ENCODE results near the gene NLE1. TPM values are rescaled to one million over a fixed set of nuclear protein-coding genes. Genes with fewer than 3 reads are reported as not detected.
"Not testable (repeated sequence)": the region's sequence is repeated elsewhere in the genome, so short reads cannot be mapped to it uniquely, and the experiment has no call there.

The NLE1 gene
- polyA plus RNA-seq, 2 of the 4 experiments (the other 2 are of a cell fraction): 19.3 to 29.7 TPM

DNA sequence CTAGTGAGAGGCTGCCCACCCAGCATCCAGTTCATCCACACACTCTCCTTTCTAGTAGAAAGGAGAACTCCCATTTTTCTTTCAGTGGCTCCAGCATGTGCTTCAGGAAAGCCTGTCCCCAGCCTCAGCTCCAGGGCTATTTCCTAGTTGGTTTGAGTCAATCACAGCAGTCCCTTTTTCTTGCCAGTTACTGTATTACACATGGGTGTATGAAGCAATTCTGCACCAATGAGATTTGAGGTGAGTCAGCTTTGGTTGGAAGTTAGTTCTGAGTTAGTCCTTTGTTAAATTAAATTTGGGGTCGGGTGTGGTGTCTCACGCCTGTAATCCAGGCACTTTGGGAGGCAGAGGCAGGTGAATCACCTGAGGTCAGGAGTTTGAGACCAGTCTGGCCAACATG is 47.2 kb downstream of the NLE1 start:
- Histone ChIP-seq H3K4me1 (peaks cover 14% of the 10 kb centered on the region), H3K9me3 (no peaks in the 10 kb centered on the region), H3K27ac (peak overlapping the region; percentile 29 to 61; a peak in 5 of 6 replicates), H3K4me2 (no peak overlapping the region), H3K4me3 (no peak overlapping the region)
- peak; percentile 79 to 83 for ATAC-seq
- POLR2A ChIA-PET: interaction anchor here (1.5 to 1.6 kb wide), 2 partner anchors 12 to 114 kb away, joined by 4 to 5 read pairs; no protein-coding TSS in a partner anchor
- peak in 1 of 2 experiments; percentile 72 for DNase-seq (ENCODE audit: low read depth in 1 of 2, low spot score in 1 of 2)
- TF ChIP-seq FOSL2 (IDR thresholded peaks at IDR 0.05) (0 out of 2 replicates have a peak, but pooled peaks have one; percentile 14), FOSL2 (CRISPR knock-in tag; IDR thresholded peaks at IDR 0.05) (peak; percentile 60), NR3C1 (IDR thresholded peaks at IDR 0.05) (no peak), CEBPB (IDR thresholded peaks at IDR 0.05) (peak; percentile 68 to 77; a peak in 3 of 4 replicates), FOXS1 (CRISPR knock-in tag; IDR thresholded peaks at IDR 0.05) (no peak)
- no peak for FAIRE-seq
- WGBS (ENCODE audit: missing lambda C conversion rate): 18% methylated on average over 2 of the region's 2 CpGs
- CTCF ChIA-PET: interaction anchor here (0.7 to 5.9 kb wide), 8 partner anchors 10 to 159 kb away, joined by 3 to 49 read pairs (median 4); partner anchors contain the start of gene RAD51D

DNA sequence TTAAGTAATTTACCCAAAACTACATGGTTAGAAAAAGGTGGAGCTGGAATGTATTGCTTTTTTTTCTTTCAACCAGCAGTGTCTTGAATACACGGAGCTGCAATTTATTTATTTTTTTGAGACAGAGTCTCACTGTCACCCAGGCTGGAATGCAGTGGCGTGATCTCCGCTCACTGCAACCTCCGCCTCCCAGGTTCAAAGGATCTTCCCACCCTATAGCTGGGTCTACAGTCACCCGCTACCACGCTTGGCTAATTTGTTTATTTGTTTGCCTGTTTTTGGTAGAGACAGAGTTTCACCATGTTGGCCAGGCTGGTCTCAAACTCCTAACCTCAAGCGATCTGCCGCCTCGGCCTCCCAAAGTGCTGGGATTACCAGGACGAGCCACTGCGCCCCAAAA is 51.4 kb downstream of the NLE1 start:
- not testable (repeated sequence) for H3K4me2 ChIP-seq; ATAC-seq; DNase-seq (ENCODE audit: low read depth in 1 of 2, low spot score in 1 of 2); H3K4me3 ChIP-seq; H3K9me3 ChIP-seq; FAIRE-seq
- H3K4me1 ChIP-seq: peaks cover 38% of the 10 kb centered on the region
- H3K27ac ChIP-seq: peak overlapping the region in 1 of 2 experiments; percentile 2; a peak in 1 of 6 replicates
- POLR2A ChIA-PET: interaction anchor here (0.6 to 0.9 kb wide), 2 partner anchors 30 to 152 kb away, joined by 3 read pairs; partner anchors contain the start of gene SLFN5
- WGBS (ENCODE audit: missing lambda C conversion rate): 94% methylated on average over 11 of the region's 11 CpGs
- CTCF ChIA-PET: interaction anchor here (0.8 to 4.9 kb wide), 21 partner anchors 10 to 494 kb away, joined by 3 to 60 read pairs (median 9); partner anchors contain the start of genes FNDC8, LIG3, RAD51D and RFFL

DNA sequence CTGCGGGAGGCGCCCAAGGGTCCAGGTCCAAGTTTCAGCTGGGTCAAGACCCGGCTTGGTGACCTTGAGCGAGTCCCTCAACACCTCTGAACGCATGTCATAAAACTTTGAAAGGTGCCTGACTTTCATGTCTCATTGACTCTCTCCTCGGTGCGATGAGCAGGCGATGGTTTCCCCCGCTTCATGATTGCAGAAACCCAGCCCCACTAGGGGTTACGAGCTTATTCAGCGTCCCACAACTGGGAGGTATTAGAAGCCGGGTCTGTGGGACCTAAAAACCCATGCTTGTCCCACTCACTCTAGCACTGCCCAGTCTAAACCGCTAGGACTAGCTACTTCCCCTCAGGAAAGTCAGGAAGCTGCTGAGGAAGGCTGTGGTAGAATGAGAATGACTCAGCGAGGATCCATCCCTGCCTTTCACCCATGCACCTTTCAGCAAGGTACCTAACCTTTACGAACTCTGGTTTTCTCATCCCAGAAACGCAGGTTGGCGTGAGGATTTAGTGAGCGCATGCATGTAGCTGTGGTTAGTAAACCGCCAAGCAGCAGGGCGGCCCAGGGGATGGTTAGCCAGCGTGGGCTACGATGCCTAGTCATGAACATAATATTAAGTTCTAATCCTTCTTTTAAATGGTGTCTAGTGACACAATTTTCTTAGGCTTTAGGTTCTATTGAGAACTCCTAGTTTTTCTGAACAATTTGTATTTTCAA is 52.4 kb downstream of the NLE1 start:
- peak overlapping the region; percentile 87 for H3K4me2 ChIP-seq
- H3K9me3 ChIP-seq: no peaks in the 10 kb centered on the region
- H3K4me3 ChIP-seq: peak overlapping the region; percentile 90
- ChIA-PET CTCF (interaction anchor here (0.6 to 4.9 kb wide), 39 partner anchors 10 to 495 kb away, joined by 3 to 60 read pairs (median 8); partner anchors contain the start of genes FNDC8, LIG3, RAD51D and RFFL), POLR2A (interaction anchor here (0.8 to 1.4 kb wide), 10 partner anchors 8 to 153 kb away, joined by 3 to 17 read pairs (median 4); partner anchors contain the start of genes LIG3, RAD51D, RFFL and SLFN5)
- peak; percentile 60 to 70 for ATAC-seq
- H3K4me1 ChIP-seq: peaks cover 38% of the 10 kb centered on the region
- peak; percentile 74 for FAIRE-seq
- WGBS (ENCODE audit: missing lambda C conversion rate): 40% methylated on average over 22 of the region's 22 CpGs
- peak overlapping the region; percentile 96 for H3K27ac ChIP-seq
- peak; percentile 61 to 74 for DNase-seq (ENCODE audit: low read depth in 1 of 2, low spot score in 1 of 2)
- TF ChIP-seq HOXB5 (CRISPR knock-in tag; IDR thresholded peaks at IDR 0.05): peak; percentile 6; the same call in 1 of the 2 replicates
- TF ChIP-seq, protein P1, sequence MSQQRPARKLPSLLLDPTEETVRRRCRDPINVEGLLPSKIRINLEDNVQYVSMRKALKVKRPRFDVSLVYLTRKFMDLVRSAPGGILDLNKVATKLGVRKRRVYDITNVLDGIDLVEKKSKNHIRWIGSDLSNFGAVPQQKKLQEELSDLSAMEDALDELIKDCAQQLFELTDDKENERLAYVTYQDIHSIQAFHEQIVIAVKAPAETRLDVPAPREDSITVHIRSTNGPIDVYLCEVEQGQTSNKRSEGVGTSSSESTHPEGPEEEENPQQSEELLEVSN (IDR thresholded peaks at IDR 0.05; ENCODE audit: borderline replicate concordance, low read depth): peak; percentile 10; the same call in 1 of the 2 replicates
- TF ChIP-seq, protein P2, sequence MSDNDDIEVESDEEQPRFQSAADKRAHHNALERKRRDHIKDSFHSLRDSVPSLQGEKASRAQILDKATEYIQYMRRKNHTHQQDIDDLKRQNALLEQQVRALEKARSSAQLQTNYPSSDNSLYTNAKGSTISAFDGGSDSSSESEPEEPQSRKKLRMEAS (IDR thresholded peaks at IDR 0.05): peak; percentile 28; the same call in 1 of the 2 replicates
- TF ChIP-seq, protein P3, sequence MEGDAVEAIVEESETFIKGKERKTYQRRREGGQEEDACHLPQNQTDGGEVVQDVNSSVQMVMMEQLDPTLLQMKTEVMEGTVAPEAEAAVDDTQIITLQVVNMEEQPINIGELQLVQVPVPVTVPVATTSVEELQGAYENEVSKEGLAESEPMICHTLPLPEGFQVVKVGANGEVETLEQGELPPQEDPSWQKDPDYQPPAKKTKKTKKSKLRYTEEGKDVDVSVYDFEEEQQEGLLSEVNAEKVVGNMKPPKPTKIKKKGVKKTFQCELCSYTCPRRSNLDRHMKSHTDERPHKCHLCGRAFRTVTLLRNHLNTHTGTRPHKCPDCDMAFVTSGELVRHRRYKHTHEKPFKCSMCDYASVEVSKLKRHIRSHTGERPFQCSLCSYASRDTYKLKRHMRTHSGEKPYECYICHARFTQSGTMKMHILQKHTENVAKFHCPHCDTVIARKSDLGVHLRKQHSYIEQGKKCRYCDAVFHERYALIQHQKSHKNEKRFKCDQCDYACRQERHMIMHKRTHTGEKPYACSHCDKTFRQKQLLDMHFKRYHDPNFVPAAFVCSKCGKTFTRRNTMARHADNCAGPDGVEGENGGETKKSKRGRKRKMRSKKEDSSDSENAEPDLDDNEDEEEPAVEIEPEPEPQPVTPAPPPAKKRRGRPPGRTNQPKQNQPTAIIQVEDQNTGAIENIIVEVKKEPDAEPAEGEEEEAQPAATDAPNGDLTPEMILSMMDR (IDR thresholded peaks at IDR 0.05): peak; percentile 17; the same call in 1 of the 3 replicates
- peak; percentile 81 for TF ChIP-seq MAFK (IDR thresholded peaks at IDR 0.05; ENCODE audit: partially characterized antibody)
- TF ChIP-seq, protein P4, sequence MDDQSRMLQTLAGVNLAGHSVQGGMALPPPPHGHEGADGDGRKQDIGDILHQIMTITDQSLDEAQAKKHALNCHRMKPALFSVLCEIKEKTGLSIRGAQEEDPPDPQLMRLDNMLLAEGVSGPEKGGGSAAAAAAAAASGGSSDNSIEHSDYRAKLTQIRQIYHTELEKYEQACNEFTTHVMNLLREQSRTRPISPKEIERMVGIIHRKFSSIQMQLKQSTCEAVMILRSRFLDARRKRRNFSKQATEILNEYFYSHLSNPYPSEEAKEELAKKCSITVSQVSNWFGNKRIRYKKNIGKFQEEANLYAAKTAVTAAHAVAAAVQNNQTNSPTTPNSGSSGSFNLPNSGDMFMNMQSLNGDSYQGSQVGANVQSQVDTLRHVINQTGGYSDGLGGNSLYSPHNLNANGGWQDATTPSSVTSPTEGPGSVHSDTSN (IDR thresholded peaks at IDR 0.05): no peak
